H1 (cell line): ENCODE measurements around the gene HOXB4. TPM values are rescaled to one million over a fixed set of nuclear protein-coding genes. Genes with fewer than 3 reads are reported as not detected.

ENCODE experiments used
- BCL11A ChIP-seq, 2 experiments: IDR thresholded peaks; one replicate each; pipeline ENCODE4 v1.6.1; 2011; ENCODE audit warnings: low read depth in 2 of 2, low read length in 2 of 2, mild to moderate bottlenecking in 2 of 2
- RBBP5 ChIP-seq: IDR thresholded peaks from 2 replicates; pipeline ENCODE4 v1.7.1; 2012; ENCODE audit warnings: low read depth, mild to moderate bottlenecking, inconsistent platforms, low read length, moderate library complexity, borderline replicate concordance
- RNF2 ChIP-seq: fragments of 200-900, 300-1000 bp; sonication (generic); IDR thresholded peaks from 2 replicates; pipeline ENCODE4 v1.7.1; 2016; ENCODE audit warnings: borderline replicate concordance, low read depth, mild to moderate bottlenecking, antibody characterized with exemption, low read length; ENCODE audit not compliant: poor library complexity, severe bottlenecking; ENCODE audit errors: missing control alignments
- SP4 ChIP-seq: IDR thresholded peaks from 2 replicates; pipeline ENCODE4 v1.6.1; 2012; ENCODE audit warnings: low read length, inconsistent platforms
- polyA plus RNA-seq, 7 experiments: library from polyadenylated mRNA; depleted of rRNA in 3 of 7; stranded (reverse) in 5 of 7; unstranded in 2 of 7; fragments of >200 nt in 5 of 7; fragments of 200-250 nt in 2 of 7; gene quantifications; 1 replicate in 5 of 7; 2 replicates in 1 of 7; 4 replicates in 1 of 7; pipeline versions ENCODE4 v1.2.1 to v1.2.3, GENCODE V29; 2011 to 2013; ENCODE audit warnings: missing spikeins in 2 of 7, mixed read lengths in 2 of 7
- total RNA-seq: library from RNA; stranded (reverse); fragmentation: NEBNext Ultra II Directional; extraction: Animal tissue kit (Norgen Biotek cat#: 25700); gene quantifications from 2 replicates; pipeline ENCODE4 v1.2.1, GENCODE V29; 2021
- TF ChIP-seq, protein P1 (sequence below): IDR thresholded peaks from 2 replicates; pipeline ENCODE4 v1.6.1; 2012; ENCODE audit warnings: inconsistent platforms

Gene HOXB4
- total and polyA plus RNA-seq, 2 of the 8 experiments (the other 6 are each of a cell fraction or from before 2014, with no cell fraction given) = not detected

DNA sequence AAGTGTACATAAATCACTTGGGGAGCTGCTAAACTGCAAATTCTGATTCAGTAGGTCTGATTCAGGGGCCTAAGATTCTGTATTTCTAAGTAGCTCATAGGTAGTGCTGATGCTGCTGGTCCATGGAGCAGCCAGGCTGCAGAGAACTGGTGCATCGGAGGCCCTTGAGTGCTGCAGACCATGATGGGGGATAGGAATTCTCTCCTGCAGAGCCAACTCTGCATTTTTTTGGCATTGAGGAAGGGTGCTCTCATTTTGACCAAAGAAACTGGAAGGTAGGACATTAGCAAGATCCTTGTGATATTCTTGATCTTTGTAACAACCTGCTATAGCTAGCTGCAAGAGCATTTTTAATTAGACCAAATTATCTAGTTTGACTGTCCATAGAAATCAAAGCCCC, 37.9 kb downstream of the HOXB4 start (continued):
- TF ChIP-seq, protein P1, sequence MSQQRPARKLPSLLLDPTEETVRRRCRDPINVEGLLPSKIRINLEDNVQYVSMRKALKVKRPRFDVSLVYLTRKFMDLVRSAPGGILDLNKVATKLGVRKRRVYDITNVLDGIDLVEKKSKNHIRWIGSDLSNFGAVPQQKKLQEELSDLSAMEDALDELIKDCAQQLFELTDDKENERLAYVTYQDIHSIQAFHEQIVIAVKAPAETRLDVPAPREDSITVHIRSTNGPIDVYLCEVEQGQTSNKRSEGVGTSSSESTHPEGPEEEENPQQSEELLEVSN = no peak
- TF ChIP-seq RNF2 = no peak
- no peak for TF ChIP-seq RBBP5
- no peak for TF ChIP-seq SP4
- no peak for TF ChIP-seq BCL11A (IDR thresholded peaks at IDR 0.05; ENCODE audit: low read depth in 2 of 2, low read length in 2 of 2)
